HepG2 (cell line): Measurements from ENCODE around the gene NES. TPM values are rescaled to one million over a fixed set of nuclear protein-coding genes. Genes with fewer than 3 reads are reported as not detected.
A peak's percentile ranks its signal among the peaks of the same experiment; 100 is the strongest.

Experiments
- ARHGAP35 ChIP-seq: sonication (generic); formaldehyde crosslinking; IDR thresholded peaks from 2 replicates; pipeline ENCODE4 v1.9.0; 2022; ENCODE audit warnings: mild to moderate bottlenecking, inconsistent platforms, moderate library complexity, missing genetic modification reagents, borderline replicate concordance
- ATAD3A ChIP-seq: sonication (generic); formaldehyde crosslinking; IDR thresholded peaks from 2 replicates; pipeline ENCODE4 v1.4.0; 2020; ENCODE audit warnings: missing genetic modification reagents
- ISL2 ChIP-seq: sonication (generic); formaldehyde crosslinking; IDR thresholded peaks from 2 replicates; pipeline ENCODE4 v1.5.0; 2020; ENCODE audit warnings: missing genetic modification reagents
- MYNN ChIP-seq: sonication (generic); formaldehyde crosslinking; IDR thresholded peaks from 2 replicates; pipeline ENCODE4 v1.4.0; 2020; ENCODE audit warnings: mild to moderate bottlenecking, low read depth, missing genetic modification reagents
- ONECUT2 ChIP-seq: sonication (generic); formaldehyde crosslinking; IDR thresholded peaks from 2 replicates; pipeline ENCODE4 v1.4.0; 2020; ENCODE audit warnings: missing genetic modification reagents
- PRDM10 ChIP-seq: sonication (generic); formaldehyde crosslinking; IDR thresholded peaks from 2 replicates; pipeline ENCODE4 v1.4.0; 2020; ENCODE audit warnings: low read depth, missing genetic modification reagents
- RXRB ChIP-seq: IDR thresholded peaks from 2 replicates; pipeline ENCODE4 v1.6.1; 2016; ENCODE audit warnings: borderline replicate concordance, missing genetic modification reagents, missing compliant biosample characterization
- SATB2 ChIP-seq: sonication (generic); formaldehyde crosslinking; IDR thresholded peaks from 2 replicates; pipeline ENCODE4 v1.5.0; 2020; ENCODE audit warnings: missing genetic modification reagents
- SIX1 ChIP-seq: sonication (generic); formaldehyde crosslinking; IDR thresholded peaks from 2 replicates; pipeline ENCODE4 v1.4.0; 2020; ENCODE audit warnings: missing genetic modification reagents, borderline replicate concordance
- ZNF552 ChIP-seq: sonication (generic); formaldehyde crosslinking; IDR thresholded peaks from 2 replicates; pipeline ENCODE4 v1.9.0; 2022; ENCODE audit warnings: missing genetic modification reagents, mild to moderate bottlenecking, borderline replicate concordance
- ZNF556 ChIP-seq: sonication (generic); formaldehyde crosslinking; IDR thresholded peaks from 2 replicates; pipeline ENCODE4 v1.4.0; 2020; ENCODE audit warnings: mild to moderate bottlenecking, missing genetic modification reagents, borderline replicate concordance
- ZNF616 ChIP-seq: sonication (generic); formaldehyde crosslinking; IDR thresholded peaks from 2 replicates; pipeline ENCODE4 v1.5.0; 2020; ENCODE audit warnings: low read depth, mild to moderate bottlenecking, missing genetic modification reagents
- polyA plus RNA-seq, 8 experiments: library from polyadenylated mRNA; depleted of rRNA in 3 of 8; stranded (reverse) in 7 of 8; unstranded in 1 of 8; fragments of >200 nt; fragmentation: Illumina TruSeq in 4 of 8; extraction: Trizol in 4 of 8; gene quantifications; 2 replicates each; pipeline versions ENCODE4 v1.2.1 to v1.2.3, GENCODE V29; 2011 to 2016; ENCODE audit warnings: low read depth in 4 of 8, missing spikeins in 1 of 8, mixed read lengths in 1 of 8; ENCODE audit not compliant: insufficient read depth in 1 of 8
- total RNA-seq, 5 experiments: library from RNA; depleted of rRNA; stranded (reverse); fragments of >200 nt; fragmentation: Illumina TruSeq; extraction: Trizol; gene quantifications; 2 replicates each; pipeline ENCODE4 v1.2.3, GENCODE V29; 2016; ENCODE audit warnings: low read depth in 1 of 5
- TF ChIP-seq, protein P1 (sequence below): sonication (generic); formaldehyde crosslinking; IDR thresholded peaks from 2 replicates; pipeline ENCODE4 v1.4.0; 2020; ENCODE audit warnings: missing genetic modification reagents
- TF ChIP-seq, protein P2 (sequence below): sonication (generic); formaldehyde crosslinking; IDR thresholded peaks from 2 replicates; pipeline ENCODE4 v1.9.0; 2021; ENCODE audit warnings: missing genetic modification reagents, mild to moderate bottlenecking, borderline replicate concordance
- TF ChIP-seq, protein P3 (sequence below): sonication (generic); formaldehyde crosslinking; IDR thresholded peaks from 2 replicates; pipeline ENCODE4 v1.5.1; 2020; ENCODE audit warnings: missing genetic modification reagents, mild to moderate bottlenecking, borderline replicate concordance

The NES gene
- total and polyA plus RNA-seq, 2 of the 13 experiments (the other 11 are each of a cell fraction or from before 2014, with no cell fraction given) = 1.7 to 16.6 TPM

GRCh38 chr1:156677616-156678596 is 699 bp upstream of the NES start (continued):
- TF ChIP-seq ZNF556 (CRISPR knock-in tag) (no peak), ZNF616 (no peak), SATB2 (CRISPR knock-in tag) (no peak), SIX1 (CRISPR knock-in tag) (0 out of 2 replicates have a peak, but pooled peaks have one; percentile 14), ZNF552 (CRISPR knock-in tag) (no peak), ISL2 (CRISPR knock-in tag) (no peak), RXRB (CRISPR knock-in tag) (peak; percentile 43; the same call in 1 of the 2 replicates), ONECUT2 (CRISPR knock-in tag) (no peak), MYNN (CRISPR knock-in tag) (no peak), ARHGAP35 (CRISPR knock-in tag) (no peak), PRDM10 (CRISPR knock-in tag) (no peak), ATAD3A (CRISPR knock-in tag) (no peak)
- TF ChIP-seq, protein P1, sequence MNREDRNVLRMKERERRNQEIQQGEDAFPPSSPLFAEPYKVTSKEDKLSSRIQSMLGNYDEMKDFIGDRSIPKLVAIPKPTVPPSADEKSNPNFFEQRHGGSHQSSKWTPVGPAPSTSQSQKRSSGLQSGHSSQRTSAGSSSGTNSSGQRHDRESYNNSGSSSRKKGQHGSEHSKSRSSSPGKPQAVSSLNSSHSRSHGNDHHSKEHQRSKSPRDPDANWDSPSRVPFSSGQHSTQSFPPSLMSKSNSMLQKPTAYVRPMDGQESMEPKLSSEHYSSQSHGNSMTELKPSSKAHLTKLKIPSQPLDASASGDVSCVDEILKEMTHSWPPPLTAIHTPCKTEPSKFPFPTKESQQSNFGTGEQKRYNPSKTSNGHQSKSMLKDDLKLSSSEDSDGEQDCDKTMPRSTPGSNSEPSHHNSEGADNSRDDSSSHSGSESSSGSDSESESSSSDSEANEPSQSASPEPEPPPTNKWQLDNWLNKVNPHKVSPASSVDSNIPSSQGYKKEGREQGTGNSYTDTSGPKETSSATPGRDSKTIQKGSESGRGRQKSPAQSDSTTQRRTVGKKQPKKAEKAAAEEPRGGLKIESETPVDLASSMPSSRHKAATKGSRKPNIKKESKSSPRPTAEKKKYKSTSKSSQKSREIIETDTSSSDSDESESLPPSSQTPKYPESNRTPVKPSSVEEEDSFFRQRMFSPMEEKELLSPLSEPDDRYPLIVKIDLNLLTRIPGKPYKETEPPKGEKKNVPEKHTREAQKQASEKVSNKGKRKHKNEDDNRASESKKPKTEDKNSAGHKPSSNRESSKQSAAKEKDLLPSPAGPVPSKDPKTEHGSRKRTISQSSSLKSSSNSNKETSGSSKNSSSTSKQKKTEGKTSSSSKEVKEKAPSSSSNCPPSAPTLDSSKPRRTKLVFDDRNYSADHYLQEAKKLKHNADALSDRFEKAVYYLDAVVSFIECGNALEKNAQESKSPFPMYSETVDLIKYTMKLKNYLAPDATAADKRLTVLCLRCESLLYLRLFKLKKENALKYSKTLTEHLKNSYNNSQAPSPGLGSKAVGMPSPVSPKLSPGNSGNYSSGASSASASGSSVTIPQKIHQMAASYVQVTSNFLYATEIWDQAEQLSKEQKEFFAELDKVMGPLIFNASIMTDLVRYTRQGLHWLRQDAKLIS (CRISPR knock-in tag) = no peak
- TF ChIP-seq, protein P2, sequence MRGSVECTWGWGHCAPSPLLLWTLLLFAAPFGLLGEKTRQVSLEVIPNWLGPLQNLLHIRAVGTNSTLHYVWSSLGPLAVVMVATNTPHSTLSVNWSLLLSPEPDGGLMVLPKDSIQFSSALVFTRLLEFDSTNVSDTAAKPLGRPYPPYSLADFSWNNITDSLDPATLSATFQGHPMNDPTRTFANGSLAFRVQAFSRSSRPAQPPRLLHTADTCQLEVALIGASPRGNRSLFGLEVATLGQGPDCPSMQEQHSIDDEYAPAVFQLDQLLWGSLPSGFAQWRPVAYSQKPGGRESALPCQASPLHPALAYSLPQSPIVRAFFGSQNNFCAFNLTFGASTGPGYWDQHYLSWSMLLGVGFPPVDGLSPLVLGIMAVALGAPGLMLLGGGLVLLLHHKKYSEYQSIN (CRISPR knock-in tag) = no peak
- TF ChIP-seq, protein P3, sequence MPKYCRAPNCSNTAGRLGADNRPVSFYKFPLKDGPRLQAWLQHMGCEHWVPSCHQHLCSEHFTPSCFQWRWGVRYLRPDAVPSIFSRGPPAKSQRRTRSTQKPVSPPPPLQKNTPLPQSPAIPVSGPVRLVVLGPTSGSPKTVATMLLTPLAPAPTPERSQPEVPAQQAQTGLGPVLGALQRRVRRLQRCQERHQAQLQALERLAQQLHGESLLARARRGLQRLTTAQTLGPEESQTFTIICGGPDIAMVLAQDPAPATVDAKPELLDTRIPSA (CRISPR knock-in tag) = no peak
